Naive thymus-derived CD4-positive, alpha-beta T cell (primary cell): ENCODE measurements around the gene GPR156. TPM values are rescaled to one million over a fixed set of nuclear protein-coding genes. Genes with fewer than 3 reads are reported as not detected.
A peak's percentile ranks its signal among the peaks of the same experiment; 100 is the strongest.

Source experiments
- ATAC-seq: fragments of 150-1000 bp; cut with Tn5 transposase; 2 replicates; pipeline ENCODE4 v1.10.0; 2021; ENCODE audit warnings: mild to moderate bottlenecking, moderate library complexity
- CTCF ChIA-PET: fragments of 350-600 bp; sonication (Branson Sonifier 250); formaldehyde crosslinking; loops from one replicate; lab custom pipeline; 2021; ENCODE audit warnings: antibody characterized with exemption; lab: Charles Lee
- POLR2A ChIA-PET: fragments of 350-600 bp; sonication (Branson Sonifier 250); formaldehyde crosslinking; loops from one replicate; lab custom pipeline; 2021; ENCODE audit warnings: antibody characterized with exemption, inconsistent platforms; lab: Charles Lee
- DNase-seq, 9 donors: peaks; one replicate each; pipeline versions ENCODE4 v3.0.0 to v3.0.0-alpha.2; 2020 to 2022; ENCODE audit warnings: mixed read lengths in 1 of 9
- H3K27ac ChIP-seq: one replicate; pipeline ENCODE4 v1.7.0; 2013; ENCODE audit warnings: mild to moderate bottlenecking, low read depth, low read length, moderate library complexity
- H3K27me3 ChIP-seq, 2 donors: one replicate each; pipeline ENCODE4 v1.7.0; 2013; ENCODE audit warnings: low read length in 2 of 2, mild to moderate bottlenecking in 2 of 2, moderate library complexity in 2 of 2; ENCODE audit not compliant: control insufficient read depth in 2 of 2, insufficient read depth in 2 of 2
- H3K36me3 ChIP-seq, 3 experiments: 1 replicate in 2 of 3; 2 replicates in 1 of 3; pipeline ENCODE4 v1.7.0; 2013; ENCODE audit warnings: low read length in 3 of 3, mild to moderate bottlenecking in 3 of 3, moderate library complexity in 1 of 3; ENCODE audit not compliant: insufficient read depth in 3 of 3, control insufficient read depth in 2 of 3
- H3K4me1 ChIP-seq, 2 donors: one replicate each; pipeline ENCODE4 v1.7.0; 2013; ENCODE audit warnings: low read length in 2 of 2, mild to moderate bottlenecking in 2 of 2, moderate library complexity in 1 of 2; ENCODE audit not compliant: control insufficient read depth in 2 of 2, insufficient read depth in 2 of 2
- H3K4me3 ChIP-seq: 2 replicates; pipeline ENCODE4 v1.7.0; 2013; ENCODE audit warnings: mild to moderate bottlenecking, low read length
- H3K9me3 ChIP-seq, 3 experiments: 1 replicate in 2 of 3; 2 replicates in 1 of 3; pipeline ENCODE4 v1.7.0; 2013; ENCODE audit warnings: low read length in 3 of 3; ENCODE audit not compliant: control insufficient read depth in 2 of 3
- H3K27ac Mint-ChIP-seq, 9 donors: one replicate each; pipeline ENCODE4 v1.8.0; 2020 to 2022; ENCODE audit warnings: mixed read lengths in 9 of 9, mild to moderate bottlenecking in 8 of 9, moderate library complexity in 5 of 9, inconsistent platforms in 2 of 9
- H3K27me3 Mint-ChIP-seq, 5 donors: one replicate each; pipeline ENCODE4 v1.8.0; 2021 to 2022; ENCODE audit warnings: mixed read lengths in 5 of 5, mild to moderate bottlenecking in 1 of 5
- H3K36me3 Mint-ChIP-seq, 5 donors: one replicate each; pipeline ENCODE4 v1.8.0; 2020 to 2022; ENCODE audit warnings: mixed read lengths in 5 of 5, mild to moderate bottlenecking in 3 of 5, inconsistent platforms in 1 of 5
- H3K4me1 Mint-ChIP-seq, 7 donors: one replicate each; pipeline ENCODE4 v1.8.0; 2020 to 2022; ENCODE audit warnings: mixed read lengths in 7 of 7, mild to moderate bottlenecking in 3 of 7, inconsistent platforms in 1 of 7
- H3K4me3 Mint-ChIP-seq, 10 donors: one replicate each; pipeline ENCODE4 v1.8.0; 2020 to 2022; ENCODE audit warnings: mild to moderate bottlenecking in 10 of 10, mixed read lengths in 10 of 10, moderate library complexity in 6 of 10, inconsistent platforms in 2 of 10
- H3K9me3 Mint-ChIP-seq, 11 donors: one replicate each; pipeline ENCODE4 v1.8.0; 2020 to 2022; ENCODE audit warnings: mixed read lengths in 11 of 11, mild to moderate bottlenecking in 4 of 11, inconsistent platforms in 1 of 11, moderate library complexity in 1 of 11
- intact Hi-C, 2 donors: fragments of 100-400 bp; cut with micrococcal nuclease; formaldehyde crosslinking; loops; one replicate each; pipeline ENCODE4 v1.15.1; 2023
- polyA plus RNA-seq, 2 donors: library from polyadenylated mRNA; unstranded; fragments of 300-500 nt; fragmentation: Illumina TruSeq; gene quantifications; one replicate each; pipeline ENCODE4 v1.2.3, GENCODE V29; 2021
- total RNA-seq, 6 experiments: library from RNA in 5 of 6; stranded (reverse) in 5 of 6; gene quantifications; 1 replicate in 5 of 6; 2 replicates in 1 of 6; pipeline ENCODE4 v1.2.3 and lab custom pipeline; 2021 to 2026

The GPR156 gene
- total and polyA plus RNA-seq, 7 experiments from 2014 or later, result 0.27 TPM; not detected in 6

GRCh38 chr3:120145542-120146285 lies 139.3 kb downstream of the GPR156 start:
- Mint-ChIP-seq H3K36me3 (no peaks in the 10 kb centered on the region), H3K4me1 (peaks cover 9 to 33% (median 22%) of the 10 kb centered on the region in 7 donors), H3K4me3 (no peak overlapping the region), H3K27ac (peak overlapping the region in 3 of 9 donors; percentile 19 to 41 (median 28)), H3K9me3 (no peaks in the 10 kb centered on the region), H3K27me3 (no peaks in the 10 kb centered on the region)
- Histone ChIP-seq H3K4me1 (no peaks in the 10 kb centered on the region), H3K9me3 (no peaks in the 10 kb centered on the region), H3K27me3 (no peaks in the 10 kb centered on the region), H3K36me3 (no peaks in the 10 kb centered on the region), H3K4me3 (no peak overlapping the region), H3K27ac (no peak overlapping the region)
- ATAC-seq (peak; percentile 36), DNase-seq (no peak)
- POLR2A ChIA-PET, result interaction anchor here (1.5 kb wide), 1 partner anchor 253 kb away, joined by 4 read pairs; no protein-coding TSS in a partner anchor
- CTCF ChIA-PET, result interaction anchor here (0.7 to 2.9 kb wide), 3 partner anchors 183 to 252 kb away, joined by 4 to 11 read pairs (median 8); no protein-coding TSS in a partner anchor
- intact Hi-C loops, result loop anchor here in 1 of 2 donors (2.0 to 10.0 kb wide), 3 partner anchors 272 to 611 kb away; no protein-coding TSS in a partner anchor

DNA sequence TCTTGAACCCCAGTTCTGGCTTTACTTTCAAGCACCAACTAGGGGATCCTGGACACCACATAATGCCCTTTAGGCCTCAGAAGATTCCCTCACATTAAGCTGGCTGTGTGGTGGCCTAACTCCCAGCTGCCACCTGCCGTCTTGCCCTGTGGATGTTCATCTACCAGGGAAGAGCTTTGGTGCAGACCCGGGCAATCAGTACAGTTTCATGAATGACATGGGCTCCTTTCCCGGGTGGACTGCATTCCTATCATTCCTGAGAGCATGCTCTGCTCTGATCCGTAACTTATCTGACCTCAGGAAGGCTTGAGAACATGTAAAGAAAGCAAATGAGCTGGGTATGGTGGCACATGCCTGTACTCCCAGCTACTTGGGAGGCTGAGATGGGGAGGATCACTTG lies 140.8 kb downstream of the GPR156 start:
- ATAC-seq, result no peak
- H3K27ac ChIP-seq, result no peak overlapping the region
- Mint-ChIP-seq H3K9me3 (no peaks in the 10 kb centered on the region), H3K4me1 (peaks cover 9 to 29% (median 19%) of the 10 kb centered on the region in 7 donors), H3K4me3 (no peak overlapping the region), H3K27ac (peak overlapping the region in 1 of 9 donors; percentile 33), H3K36me3 (no peaks in the 10 kb centered on the region), H3K27me3 (no peaks in the 10 kb centered on the region)
- H3K9me3 ChIP-seq, result no peaks in the 10 kb centered on the region
- DNase-seq, result no peak
- H3K36me3 ChIP-seq, result no peaks in the 10 kb centered on the region
- no peaks in the 10 kb centered on the region for H3K27me3 ChIP-seq
- intact Hi-C loops, result loop anchor here in 1 of 2 donors (10.0 kb wide), 1 partner anchor 609 kb away; no protein-coding TSS in a partner anchor
- no peak overlapping the region for H3K4me3 ChIP-seq
- no peaks in the 10 kb centered on the region for H3K4me1 ChIP-seq
- CTCF ChIA-PET, result interaction anchor here (1.4 to 2.9 kb wide), 2 partner anchors 251 to 253 kb away, joined by 4 to 11 read pairs; no protein-coding TSS in a partner anchor
- POLR2A ChIA-PET, result no interaction called here

DNA sequence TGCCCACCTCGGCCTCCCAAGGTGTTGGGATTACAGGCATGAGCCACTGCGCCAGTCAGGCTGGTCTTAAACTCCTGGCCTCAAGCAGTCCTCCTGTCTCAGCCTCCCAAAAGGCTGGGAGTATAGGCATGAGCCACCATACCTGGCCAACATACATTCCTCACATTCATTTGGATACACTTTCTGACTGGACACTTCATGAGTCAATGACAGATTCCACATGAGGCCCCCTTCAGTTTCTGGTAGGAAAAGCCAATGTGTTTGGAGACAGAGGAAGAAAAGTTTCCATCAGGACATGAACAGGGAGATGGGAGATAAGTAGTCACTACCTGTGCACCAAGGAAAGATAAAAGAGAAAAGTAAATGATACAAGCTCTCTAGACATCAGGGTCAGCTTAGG lies 141.3 kb downstream of the GPR156 start:
- H3K4me3 ChIP-seq, result no peak overlapping the region
- H3K36me3 ChIP-seq, result no peaks in the 10 kb centered on the region
- ChIA-PET POLR2A (no interaction called here), CTCF (interaction anchor here (1.4 to 2.9 kb wide), 2 partner anchors 250 to 252 kb away, joined by 4 to 11 read pairs; no protein-coding TSS in a partner anchor)
- Mint-ChIP-seq H3K27ac (peak overlapping the region in 1 of 9 donors; percentile 33), H3K4me1 (peaks cover 9 to 26% (median 18%) of the 10 kb centered on the region in 7 donors), H3K27me3 (no peaks in the 10 kb centered on the region), H3K4me3 (no peak overlapping the region), H3K36me3 (no peaks in the 10 kb centered on the region), H3K9me3 (no peaks in the 10 kb centered on the region)
- no peak overlapping the region for H3K27ac ChIP-seq
- H3K4me1 ChIP-seq, result no peaks in the 10 kb centered on the region
- DNase-seq (no peak), ATAC-seq (no peak)
- intact Hi-C loops, result loop anchor here in 1 of 2 donors (10.0 kb wide), 1 partner anchor 609 kb away; no protein-coding TSS in a partner anchor
- H3K9me3 ChIP-seq, result no peaks in the 10 kb centered on the region
- no peaks in the 10 kb centered on the region for H3K27me3 ChIP-seq

- Mint-ChIP-seq H3K27me3 (no peaks in the 10 kb centered on the region), H3K4me3 (no peak overlapping the region), H3K36me3 (no peaks in the 10 kb centered on the region), H3K9me3 (no peaks in the 10 kb centered on the region), H3K27ac (no peak overlapping the region), H3K4me1 (peaks cover 7 to 14% (median 8%) of the 10 kb centered on the region in 7 donors)
- Histone ChIP-seq H3K9me3 (no peaks in the 10 kb centered on the region), H3K4me3 (no peak overlapping the region), H3K36me3 (no peaks in the 10 kb centered on the region), H3K27ac (no peak overlapping the region), H3K27me3 (no peaks in the 10 kb centered on the region), H3K4me1 (no peaks in the 10 kb centered on the region)
- ChIA-PET CTCF (no interaction called here), POLR2A (no interaction called here)
- intact Hi-C loops, result loop anchor here in 1 of 2 donors (10.0 kb wide), 1 partner anchor 607 kb away; no protein-coding TSS in a partner anchor
- no peak for ATAC-seq
- DNase-seq, result no peak
These were observed 142.8 kb downstream of the GPR156 start for GRCh38 chr3:120142236-120142635.

- no peak for ATAC-seq
- Histone ChIP-seq H3K27ac (no peak overlapping the region), H3K27me3 (no peaks in the 10 kb centered on the region), H3K4me3 (no peak overlapping the region), H3K36me3 (no peaks in the 10 kb centered on the region), H3K4me1 (no peaks in the 10 kb centered on the region), H3K9me3 (no peaks in the 10 kb centered on the region)
- CTCF ChIA-PET, result interaction anchor here (0.6 kb wide), 1 partner anchor 659 kb away, joined by 4 read pairs; no protein-coding TSS in a partner anchor
- no peak for DNase-seq
- Mint-ChIP-seq H3K27ac (no peak overlapping the region), H3K4me3 (no peak overlapping the region), H3K9me3 (no peaks in the 10 kb centered on the region), H3K4me1 (peaks cover 0 to under 1% (median 0%) of the 10 kb centered on the region in 7 donors), H3K36me3 (no peaks in the 10 kb centered on the region), H3K27me3 (no peaks in the 10 kb centered on the region)
- POLR2A ChIA-PET, result no interaction called here
- intact Hi-C loops, result loop anchor here in 1 of 2 donors (10.0 kb wide), 1 partner anchor 605 kb away; no protein-coding TSS in a partner anchor
These were observed 144.8 kb downstream of the GPR156 start for GRCh38 chr3:120140098-120140742.

- POLR2A ChIA-PET, result no interaction called here
- Mint-ChIP-seq H3K36me3 (no peaks in the 10 kb centered on the region), H3K4me1 (no peaks in the 10 kb centered on the region), H3K27me3 (no peaks in the 10 kb centered on the region), H3K27ac (no peak overlapping the region), H3K9me3 (no peaks in the 10 kb centered on the region), H3K4me3 (no peak overlapping the region)
- Histone ChIP-seq H3K36me3 (no peaks in the 10 kb centered on the region), H3K27me3 (no peaks in the 10 kb centered on the region), H3K27ac (no peak overlapping the region), H3K9me3 (no peaks in the 10 kb centered on the region), H3K4me3 (no peak overlapping the region), H3K4me1 (no peaks in the 10 kb centered on the region)
- CTCF ChIA-PET, result no interaction called here
- intact Hi-C loops, result no loop called here
- ATAC-seq (no peak), DNase-seq (no peak)
These were observed 145.9 kb downstream of the GPR156 start for GRCh38 chr3:120139140-120139539.
